ENCODE data around the gene RNASET2.

DNA sequence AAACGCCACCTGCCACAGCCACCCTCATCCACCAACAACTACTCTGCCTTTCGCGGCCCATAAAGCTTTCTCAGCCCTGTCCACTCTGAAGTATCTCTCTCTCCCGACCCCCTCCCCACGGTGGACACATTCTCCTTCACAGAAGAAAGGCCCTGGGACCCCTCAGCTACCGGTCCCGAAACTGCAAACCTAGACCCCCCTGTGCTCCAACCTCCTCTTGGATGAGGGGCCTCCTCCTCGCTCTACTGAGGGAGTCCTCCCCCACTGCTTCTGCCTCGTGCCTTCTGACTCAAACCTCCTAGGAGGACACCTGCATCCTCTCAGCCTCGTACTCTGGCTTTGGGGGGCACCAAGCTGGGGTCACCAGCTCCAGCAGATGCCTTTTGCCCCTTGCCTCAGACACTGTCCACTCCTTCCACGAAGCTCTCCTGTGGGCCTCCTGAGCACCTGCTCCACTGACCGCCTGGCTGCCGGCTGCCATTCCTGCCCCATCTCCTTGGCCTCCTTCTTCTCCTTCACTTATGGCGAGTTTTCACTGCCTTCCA is 24.9 kb downstream of the RNASET2 start:
- TF ChIP-seq, protein P1, sequence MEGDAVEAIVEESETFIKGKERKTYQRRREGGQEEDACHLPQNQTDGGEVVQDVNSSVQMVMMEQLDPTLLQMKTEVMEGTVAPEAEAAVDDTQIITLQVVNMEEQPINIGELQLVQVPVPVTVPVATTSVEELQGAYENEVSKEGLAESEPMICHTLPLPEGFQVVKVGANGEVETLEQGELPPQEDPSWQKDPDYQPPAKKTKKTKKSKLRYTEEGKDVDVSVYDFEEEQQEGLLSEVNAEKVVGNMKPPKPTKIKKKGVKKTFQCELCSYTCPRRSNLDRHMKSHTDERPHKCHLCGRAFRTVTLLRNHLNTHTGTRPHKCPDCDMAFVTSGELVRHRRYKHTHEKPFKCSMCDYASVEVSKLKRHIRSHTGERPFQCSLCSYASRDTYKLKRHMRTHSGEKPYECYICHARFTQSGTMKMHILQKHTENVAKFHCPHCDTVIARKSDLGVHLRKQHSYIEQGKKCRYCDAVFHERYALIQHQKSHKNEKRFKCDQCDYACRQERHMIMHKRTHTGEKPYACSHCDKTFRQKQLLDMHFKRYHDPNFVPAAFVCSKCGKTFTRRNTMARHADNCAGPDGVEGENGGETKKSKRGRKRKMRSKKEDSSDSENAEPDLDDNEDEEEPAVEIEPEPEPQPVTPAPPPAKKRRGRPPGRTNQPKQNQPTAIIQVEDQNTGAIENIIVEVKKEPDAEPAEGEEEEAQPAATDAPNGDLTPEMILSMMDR (IDR thresholded peaks at IDR 0.05; ENCODE audit: low read depth, low read length, missing input control): no peak
- TF ChIP-seq RAD21 (IDR thresholded peaks at IDR 0.05): no peak
- TF ChIP-seq, protein P2, sequence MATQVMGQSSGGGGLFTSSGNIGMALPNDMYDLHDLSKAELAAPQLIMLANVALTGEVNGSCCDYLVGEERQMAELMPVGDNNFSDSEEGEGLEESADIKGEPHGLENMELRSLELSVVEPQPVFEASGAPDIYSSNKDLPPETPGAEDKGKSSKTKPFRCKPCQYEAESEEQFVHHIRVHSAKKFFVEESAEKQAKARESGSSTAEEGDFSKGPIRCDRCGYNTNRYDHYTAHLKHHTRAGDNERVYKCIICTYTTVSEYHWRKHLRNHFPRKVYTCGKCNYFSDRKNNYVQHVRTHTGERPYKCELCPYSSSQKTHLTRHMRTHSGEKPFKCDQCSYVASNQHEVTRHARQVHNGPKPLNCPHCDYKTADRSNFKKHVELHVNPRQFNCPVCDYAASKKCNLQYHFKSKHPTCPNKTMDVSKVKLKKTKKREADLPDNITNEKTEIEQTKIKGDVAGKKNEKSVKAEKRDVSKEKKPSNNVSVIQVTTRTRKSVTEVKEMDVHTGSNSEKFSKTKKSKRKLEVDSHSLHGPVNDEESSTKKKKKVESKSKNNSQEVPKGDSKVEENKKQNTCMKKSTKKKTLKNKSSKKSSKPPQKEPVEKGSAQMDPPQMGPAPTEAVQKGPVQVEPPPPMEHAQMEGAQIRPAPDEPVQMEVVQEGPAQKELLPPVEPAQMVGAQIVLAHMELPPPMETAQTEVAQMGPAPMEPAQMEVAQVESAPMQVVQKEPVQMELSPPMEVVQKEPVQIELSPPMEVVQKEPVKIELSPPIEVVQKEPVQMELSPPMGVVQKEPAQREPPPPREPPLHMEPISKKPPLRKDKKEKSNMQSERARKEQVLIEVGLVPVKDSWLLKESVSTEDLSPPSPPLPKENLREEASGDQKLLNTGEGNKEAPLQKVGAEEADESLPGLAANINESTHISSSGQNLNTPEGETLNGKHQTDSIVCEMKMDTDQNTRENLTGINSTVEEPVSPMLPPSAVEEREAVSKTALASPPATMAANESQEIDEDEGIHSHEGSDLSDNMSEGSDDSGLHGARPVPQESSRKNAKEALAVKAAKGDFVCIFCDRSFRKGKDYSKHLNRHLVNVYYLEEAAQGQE (IDR thresholded peaks at IDR 0.05): no peak

Data from liver (tissue), 3 donors.